Measurements from ENCODE around the gene SNX5. TPM values are rescaled to one million over a fixed set of nuclear protein-coding genes. Genes with fewer than 3 reads are reported as not detected.

The SNX5 gene
- total and polyA plus RNA-seq, 2 of the 13 experiments (the other 11 are each of a cell fraction or from before 2014, with no cell fraction given): 664 to 1,040 TPM

GRCh38 chr20:17969884-17970409, 1.4 kb upstream of the SNX5 start (continued):
- TF ChIP-seq TIGD3 (CRISPR knock-in tag; IDR thresholded peaks at IDR 0.05; ENCODE audit: borderline replicate concordance) (no peak), PLRG1 (conservative IDR thresholded peaks at IDR 0.05) (no peak), RBM39 (IDR thresholded peaks at IDR 0.05; ENCODE audit: low read depth, low read length, poor library complexity, severe bottlenecking) (no peak), TFAP4 (IDR thresholded peaks at IDR 0.05; ENCODE audit: borderline replicate concordance, low read depth) (peak; percentile 84; the same call in 1 of the 2 replicates), ZNF317 (CRISPR knock-in tag; IDR thresholded peaks at IDR 0.05) (no peak), SNAPC5 (CRISPR knock-in tag; IDR thresholded peaks at IDR 0.05; ENCODE audit: borderline replicate concordance) (no peak), FOSL1 (CRISPR knock-in tag; IDR thresholded peaks at IDR 0.05; ENCODE audit: borderline replicate concordance) (no peak), HHEX (CRISPR knock-in tag; IDR thresholded peaks at IDR 0.05) (no peak), JUN (CRISPR knock-in tag; IDR thresholded peaks at IDR 0.05) (0 out of 2 replicates have a peak, but pooled peaks have one; percentile 28), FOXK1 (CRISPR knock-in tag; IDR thresholded peaks at IDR 0.05; ENCODE audit: borderline replicate concordance, low read depth) (peak; percentile 57; the same call in 1 of the 2 replicates), ZBTB8A (CRISPR knock-in tag; IDR thresholded peaks at IDR 0.05; ENCODE audit: borderline replicate concordance, low read depth) (no peak), BCL3 (CRISPR knock-in tag; IDR thresholded peaks at IDR 0.05) (no peak), NR2F6 (IDR thresholded peaks at IDR 0.05) (no peak; the same call in 1 of the 2 replicates), NR2F6 (CRISPR knock-in tag; IDR thresholded peaks at IDR 0.05) (peak; percentile 22; the same call in 1 of the 2 replicates), ZNF10 (CRISPR knock-in tag; IDR thresholded peaks at IDR 0.05; ENCODE audit: borderline replicate concordance, low read depth) (no peak), CHCHD3 (CRISPR knock-in tag; IDR thresholded peaks at IDR 0.05) (no peak), ZNF510 (CRISPR knock-in tag; IDR thresholded peaks at IDR 0.05; ENCODE audit: low read depth) (no peak), CREM (IDR thresholded peaks at IDR 0.05) (no peak), CREM (CRISPR knock-in tag; IDR thresholded peaks at IDR 0.05) (no peak), ZNF530 (CRISPR knock-in tag; IDR thresholded peaks at IDR 0.05; ENCODE audit: low read depth) (no peak), FOXK2 (IDR thresholded peaks at IDR 0.05) (no peak), ZNF350 (CRISPR knock-in tag; IDR thresholded peaks at IDR 0.05; ENCODE audit: borderline replicate concordance, low read depth) (no peak), ZNF670 (CRISPR knock-in tag; IDR thresholded peaks at IDR 0.05; ENCODE audit: borderline replicate concordance) (0 out of 2 replicates have a peak, but pooled peaks have one; percentile 47), PAWR (CRISPR knock-in tag; IDR thresholded peaks at IDR 0.05; ENCODE audit: borderline replicate concordance) (no peak), ZNF234 (CRISPR knock-in tag; conservative IDR thresholded peaks at IDR 0.05) (no peak), ZSCAN25 (CRISPR knock-in tag; IDR thresholded peaks at IDR 0.05) (no peak)
